Activated CD4-positive, alpha-beta T cell treated with anti-CD3 and anti-CD28 coated beads, Interleukin-2, amount 50 U/mL, for 24 hours (primary cell): ENCODE data around the gene ATP1B4.

Source experiments
- DNase-seq, 2 donors: peaks; one replicate each; pipeline ENCODE4 v3.0.0-alpha.2; 2020; ENCODE audit warnings: low read depth in 1 of 2, low spot score in 1 of 2

ATP1B4 gene

DNA sequence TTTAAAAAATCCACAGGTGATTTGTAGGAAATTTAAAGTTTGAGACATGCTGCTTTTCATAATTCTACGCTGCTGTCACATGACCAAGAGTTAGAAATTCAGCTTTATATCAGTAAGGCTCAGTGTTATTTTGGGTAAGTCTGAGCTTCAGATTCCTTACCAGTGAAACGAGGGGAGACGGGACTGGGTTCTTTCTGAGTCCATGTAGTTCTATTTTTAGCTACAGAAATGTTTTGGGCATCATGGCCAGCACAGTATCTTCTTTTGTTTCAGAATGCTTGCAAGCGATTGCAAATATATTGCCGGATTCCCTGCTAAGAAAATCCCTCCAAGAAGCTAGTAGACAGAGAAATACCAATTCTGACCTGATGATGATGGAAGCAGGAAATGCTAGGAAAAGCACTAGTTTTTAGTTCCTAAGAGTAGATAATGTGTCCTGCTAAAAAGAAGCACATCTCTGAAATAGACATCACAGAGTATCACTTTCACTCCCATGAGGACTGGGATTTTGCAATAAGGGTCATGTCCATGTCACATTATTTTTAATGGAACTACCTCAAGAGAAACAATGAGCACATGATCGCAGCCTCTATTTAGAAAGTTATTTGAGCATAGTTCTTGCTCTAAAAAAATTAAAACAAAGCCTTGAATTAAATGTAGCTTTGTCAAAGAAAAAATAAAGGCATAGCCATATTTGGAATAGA, 10.9 kb downstream of the ATP1B4 start:
- DNase-seq = no peak

DNA sequence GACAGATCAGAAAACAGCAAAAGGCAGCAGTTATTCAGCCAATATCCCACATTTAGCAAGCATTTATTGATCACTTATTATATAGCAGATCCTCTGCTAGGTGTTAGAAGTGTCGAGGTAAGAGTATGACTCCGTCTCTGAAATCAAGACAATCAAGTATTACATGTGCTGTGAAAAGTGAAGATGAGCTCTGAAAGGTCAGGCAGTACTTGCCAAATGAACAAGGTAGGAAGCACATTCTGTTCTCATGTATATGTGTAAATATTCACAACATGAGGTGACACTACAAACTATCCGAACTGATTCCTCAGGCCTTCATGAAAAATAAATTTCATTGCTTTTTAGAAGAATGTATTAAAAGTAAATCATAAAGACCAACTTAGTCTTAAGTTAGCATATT, 15.3 kb downstream of the ATP1B4 start:
- no peak for DNase-seq

DNA sequence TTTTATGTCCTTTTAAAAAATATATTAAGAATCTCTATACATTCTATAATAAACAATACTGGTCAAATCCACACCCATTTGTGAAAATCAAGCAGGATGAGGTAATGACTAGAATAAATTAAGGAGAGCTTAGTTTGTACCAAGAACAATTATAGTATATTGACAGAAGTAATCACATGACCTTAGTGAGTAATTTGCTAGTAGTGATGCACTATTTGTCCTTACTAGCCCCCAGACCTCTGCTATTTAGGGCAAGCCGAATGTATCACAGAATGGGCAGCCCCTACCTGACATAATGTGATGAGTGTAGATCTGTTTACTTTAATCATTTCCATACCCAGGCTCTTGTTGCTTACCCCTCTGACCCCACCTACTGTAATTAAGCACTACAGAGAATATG, 15.8 kb downstream of the ATP1B4 start:
- no peak for DNase-seq

DNA sequence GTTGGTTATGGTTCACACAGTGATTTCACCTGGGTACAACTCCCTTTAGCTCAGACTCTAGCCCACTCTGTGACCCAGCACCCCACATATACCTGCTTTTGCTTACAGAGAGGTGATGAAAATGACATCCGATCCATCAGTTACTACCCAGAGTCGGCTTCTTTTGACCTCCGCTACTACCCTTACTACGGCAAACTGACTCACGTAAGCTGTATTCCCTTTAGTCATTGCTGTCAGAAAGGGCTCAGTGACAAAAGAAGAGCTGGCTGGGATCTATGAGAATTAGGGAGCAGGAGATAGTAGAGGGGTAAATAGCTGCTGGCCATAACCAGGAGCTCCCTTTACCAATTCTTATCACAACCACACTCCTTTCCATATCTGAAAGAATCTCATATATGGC, 16.7 kb downstream of the ATP1B4 start:
- DNase-seq = no peak

DNA sequence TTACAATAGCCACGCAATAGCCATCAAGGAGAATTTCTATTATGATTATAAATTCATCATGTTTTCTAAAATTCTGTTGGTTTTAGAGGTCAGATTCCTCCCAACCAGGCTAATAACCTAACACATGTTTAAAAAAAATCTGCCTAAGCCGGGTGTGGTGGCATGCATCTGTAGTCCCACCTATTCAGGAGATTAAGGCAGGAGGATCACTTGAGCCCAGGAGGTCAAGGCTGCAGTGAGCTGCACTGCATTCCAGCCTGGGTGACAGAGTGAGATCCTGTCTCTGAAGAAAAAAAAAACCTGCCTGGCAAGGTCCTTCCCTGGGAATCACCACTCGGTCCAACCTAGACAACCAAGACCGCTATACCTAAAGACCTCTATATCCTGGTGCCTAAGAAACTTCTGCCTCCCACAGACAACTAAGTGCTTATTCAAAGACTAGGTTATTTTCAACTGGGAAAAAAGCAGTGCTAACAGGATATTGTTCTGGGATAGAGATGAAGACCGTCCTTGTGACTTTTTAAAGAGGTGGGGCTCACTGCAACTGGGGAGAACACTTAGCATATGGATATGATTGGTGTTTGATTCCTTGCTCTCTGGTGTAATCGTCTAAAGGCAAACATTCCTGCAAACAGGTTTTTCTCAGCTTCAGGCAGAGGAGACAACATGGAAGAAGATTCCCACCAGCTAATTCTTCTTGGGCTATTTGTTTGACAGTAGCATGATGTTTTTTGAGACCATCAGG, 18.2 kb downstream of the ATP1B4 start:
- DNase-seq = no peak

DNA sequence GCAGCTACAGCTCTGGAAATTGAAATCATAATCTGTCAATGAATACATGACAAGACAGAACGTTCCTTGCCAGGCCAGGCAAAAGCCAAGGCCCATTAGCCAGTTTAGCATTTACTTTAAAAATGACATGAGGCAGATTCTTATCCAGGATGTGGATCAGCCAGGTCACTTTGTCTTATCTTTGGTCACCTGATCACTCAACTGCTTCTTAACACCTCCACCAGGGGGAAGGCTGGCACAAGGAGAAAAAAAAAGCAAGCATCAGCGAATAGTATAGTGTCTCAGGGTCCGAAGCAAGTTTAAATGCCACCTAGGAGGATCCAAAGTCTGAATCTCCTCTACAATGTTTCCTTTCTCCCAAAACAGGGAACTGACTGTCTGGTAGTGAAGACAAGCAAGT, 18.8 kb downstream of the ATP1B4 start:
- DNase-seq = no peak

DNA sequence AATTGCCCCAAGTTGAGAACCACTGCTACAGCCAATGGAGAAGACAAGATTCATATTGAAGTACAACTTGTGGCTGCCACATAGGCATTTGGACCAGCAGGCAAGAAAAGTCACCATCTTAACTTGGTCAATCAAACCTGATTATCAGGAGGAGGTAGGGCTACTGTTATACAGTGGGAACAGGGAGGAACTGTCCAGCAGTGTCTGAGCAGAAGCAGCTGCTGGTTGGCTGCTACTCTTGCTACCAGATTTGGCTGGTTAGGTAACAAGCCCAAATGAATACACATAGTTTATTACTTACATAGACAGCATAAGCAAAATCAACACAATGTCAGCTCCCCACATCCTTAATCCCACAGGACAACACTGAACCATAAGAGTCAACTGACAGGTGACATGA, 39.4 kb downstream of the ATP1B4 start:
- DNase-seq = no peak

DNA sequence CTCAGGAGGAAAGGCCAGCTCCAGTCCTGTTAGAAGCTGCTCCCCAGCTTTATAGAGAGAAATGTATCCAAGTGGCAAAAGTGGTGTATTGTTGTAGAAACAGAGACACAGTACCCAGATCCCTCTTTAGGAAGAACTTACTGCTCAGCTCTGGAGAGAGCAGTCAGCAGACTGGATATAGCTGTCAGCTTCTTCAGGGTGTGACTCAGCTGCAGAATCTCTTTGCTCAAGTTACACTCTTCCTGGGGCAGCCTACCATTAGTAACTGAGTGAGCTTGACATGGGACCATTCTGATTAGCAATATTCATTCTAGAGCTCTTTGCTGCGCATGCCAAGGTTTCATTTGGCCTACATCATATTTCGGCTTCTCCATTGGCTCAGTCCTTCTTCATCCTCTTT, 40.5 kb downstream of the ATP1B4 start:
- no peak for DNase-seq

DNA sequence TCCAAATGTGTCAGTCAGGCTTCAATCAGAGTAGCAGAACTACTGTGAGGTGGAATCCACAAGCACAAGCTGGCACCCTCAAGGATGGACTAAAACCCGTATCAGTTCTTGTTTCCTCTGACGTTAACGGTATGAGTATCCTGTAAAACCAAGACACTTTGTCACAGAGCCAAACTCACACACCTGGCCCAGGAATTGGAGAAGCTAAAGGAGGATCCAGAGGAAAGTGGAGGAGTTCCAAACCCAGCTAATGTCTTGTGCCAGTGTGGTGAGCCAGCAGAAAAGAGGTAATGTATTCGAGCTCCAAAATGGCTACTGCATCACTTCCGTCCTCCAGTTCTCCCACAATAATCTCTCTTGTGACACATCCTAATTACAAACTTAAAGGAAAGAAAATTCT, 44.7 kb downstream of the ATP1B4 start:
- no peak for DNase-seq

DNA sequence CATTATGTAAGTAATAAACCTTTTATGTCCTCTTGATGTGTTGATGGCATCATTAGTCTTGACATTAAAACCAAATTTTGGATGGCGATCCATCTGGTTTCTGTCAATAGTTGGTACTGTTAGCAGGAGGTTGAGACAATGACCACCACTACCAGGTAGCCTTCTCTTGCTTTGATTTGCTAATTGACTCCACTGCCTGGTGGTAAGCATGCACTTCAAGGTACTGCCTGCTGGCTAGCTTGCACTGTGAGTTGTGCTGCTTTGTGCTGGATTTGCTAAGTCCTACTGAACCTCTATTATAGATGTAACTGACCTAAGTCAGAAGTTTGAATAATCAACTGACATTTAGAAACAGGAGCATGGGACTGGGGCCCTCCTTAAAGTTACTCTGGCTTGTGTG, 46.3 kb downstream of the ATP1B4 start:
- DNase-seq = no peak

DNA sequence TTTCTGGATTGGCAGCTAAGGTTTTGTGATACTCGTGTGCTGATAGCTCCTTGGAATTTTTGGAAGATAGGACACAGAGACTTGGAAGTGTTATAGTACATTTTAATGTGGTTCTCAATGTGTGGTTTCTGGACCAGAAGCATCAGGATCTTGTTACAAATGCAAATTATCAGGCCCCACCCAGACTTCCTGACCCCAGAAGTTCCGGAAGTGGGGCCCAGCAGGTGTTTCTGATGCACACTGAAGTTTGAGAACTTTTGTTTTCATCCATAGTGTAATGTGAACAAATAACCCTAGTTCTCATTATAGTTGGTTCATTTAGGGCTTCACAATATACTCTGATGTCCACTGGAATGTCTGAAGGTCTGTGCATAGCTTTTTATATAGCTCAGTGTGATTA, 57.6 kb downstream of the ATP1B4 start:
- no peak for DNase-seq

DNA sequence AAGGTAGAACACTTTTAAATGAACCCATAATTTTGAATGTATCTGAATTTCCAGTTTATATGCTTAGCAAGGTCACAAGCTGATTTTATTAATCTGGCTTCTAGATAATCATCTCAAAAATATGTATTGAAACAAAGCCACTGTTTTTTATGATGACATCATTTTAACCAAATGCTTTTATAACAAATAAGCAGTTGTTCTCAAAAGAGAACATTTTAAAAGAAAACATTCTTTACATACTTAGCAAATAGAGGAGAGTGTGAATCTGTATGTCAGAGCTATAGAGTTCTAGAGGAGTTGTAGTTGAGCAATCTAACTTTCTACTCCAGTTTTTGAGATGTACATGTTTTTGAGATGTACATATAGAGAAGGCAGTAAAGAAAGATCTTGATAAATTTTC, 64.7 kb downstream of the ATP1B4 start:
- no peak for DNase-seq

DNA sequence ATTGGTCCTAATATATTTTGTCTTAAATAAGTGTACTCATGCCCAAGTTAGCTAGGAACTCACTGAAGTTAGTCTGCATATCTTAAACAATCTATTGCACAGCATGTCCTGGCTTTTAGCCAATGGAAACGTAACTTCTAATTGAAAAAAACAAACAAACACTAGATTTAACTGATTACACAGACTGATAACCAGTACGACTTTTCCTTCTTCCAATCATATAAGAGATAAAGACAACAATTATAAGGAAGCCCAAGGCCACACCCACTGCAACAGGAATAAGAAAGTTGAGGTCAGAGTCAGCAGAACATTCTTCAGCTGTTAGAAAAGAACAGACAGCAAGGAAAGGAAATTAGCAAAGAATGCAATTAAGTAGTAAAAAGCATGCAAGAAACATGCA, 66.4 kb downstream of the ATP1B4 start:
- no peak for DNase-seq

DNA sequence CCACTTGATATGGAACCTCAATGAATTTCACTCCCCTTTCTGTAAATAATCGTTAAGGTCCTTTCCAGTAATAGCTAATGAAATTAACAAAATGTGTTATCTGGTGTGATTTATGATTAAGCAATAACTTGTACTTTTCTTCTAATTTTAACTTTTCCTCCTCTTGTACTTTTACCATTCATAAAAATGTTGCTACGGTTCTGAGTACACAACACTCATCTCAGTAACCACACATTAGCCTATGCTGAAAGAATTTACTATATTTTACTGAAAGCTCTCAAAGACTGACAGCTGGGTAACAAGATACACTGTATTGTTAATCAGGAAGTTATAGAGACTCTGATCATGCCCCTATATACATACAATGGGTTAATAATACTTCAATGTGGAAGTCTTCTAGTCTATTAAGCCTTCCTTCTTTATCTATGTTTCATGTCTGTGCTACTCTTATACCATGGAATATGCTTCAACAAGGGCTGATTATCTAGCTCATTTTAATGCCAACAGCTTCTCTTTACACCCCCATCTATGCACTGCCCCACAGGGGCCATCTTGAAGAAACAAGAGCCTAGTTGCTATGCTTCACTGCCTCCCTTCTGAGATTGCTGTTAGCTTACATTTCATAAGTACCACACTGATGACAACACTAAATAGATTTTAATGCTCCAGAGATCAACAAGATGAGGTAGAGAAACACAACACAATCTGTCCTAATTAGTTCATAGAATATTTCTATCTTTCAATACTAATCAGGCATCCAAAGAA, 68.1 kb downstream of the ATP1B4 start:
- no peak for DNase-seq
